HUES48 (cell line): ENCODE data around the gene RDH5.

Experiments
- H3K27ac ChIP-seq: one replicate; pipeline ENCODE4 v1.7.0; 2013; ENCODE audit warnings: low read depth, low read length, inconsistent platforms
- H3K27me3 ChIP-seq: 2 replicates; pipeline ENCODE4 v1.6.1; 2013; ENCODE audit warnings: mild to moderate bottlenecking, low read length; ENCODE audit not compliant: control insufficient read depth, insufficient read depth
- H3K36me3 ChIP-seq: 2 replicates; pipeline ENCODE4 v1.6.1; 2013; ENCODE audit warnings: low read length; ENCODE audit not compliant: control insufficient read depth, insufficient read depth
- H3K4me1 ChIP-seq: 2 replicates; pipeline ENCODE4 v1.6.1; 2013; ENCODE audit warnings: mild to moderate bottlenecking, low read length; ENCODE audit not compliant: control insufficient read depth, insufficient read depth
- H3K4me3 ChIP-seq: 2 replicates; pipeline ENCODE4 v1.5.1; 2013; ENCODE audit warnings: mild to moderate bottlenecking, low read depth, low read length
- H3K9ac ChIP-seq: 2 replicates; pipeline ENCODE4 v1.6.1; 2013; ENCODE audit warnings: mild to moderate bottlenecking, low read depth, low read length, moderate library complexity
- H3K9me3 ChIP-seq: 2 replicates; pipeline ENCODE4 v1.6.1; 2013; ENCODE audit warnings: low read length; ENCODE audit not compliant: control insufficient read depth, insufficient read depth

The RDH5 gene

DNA sequence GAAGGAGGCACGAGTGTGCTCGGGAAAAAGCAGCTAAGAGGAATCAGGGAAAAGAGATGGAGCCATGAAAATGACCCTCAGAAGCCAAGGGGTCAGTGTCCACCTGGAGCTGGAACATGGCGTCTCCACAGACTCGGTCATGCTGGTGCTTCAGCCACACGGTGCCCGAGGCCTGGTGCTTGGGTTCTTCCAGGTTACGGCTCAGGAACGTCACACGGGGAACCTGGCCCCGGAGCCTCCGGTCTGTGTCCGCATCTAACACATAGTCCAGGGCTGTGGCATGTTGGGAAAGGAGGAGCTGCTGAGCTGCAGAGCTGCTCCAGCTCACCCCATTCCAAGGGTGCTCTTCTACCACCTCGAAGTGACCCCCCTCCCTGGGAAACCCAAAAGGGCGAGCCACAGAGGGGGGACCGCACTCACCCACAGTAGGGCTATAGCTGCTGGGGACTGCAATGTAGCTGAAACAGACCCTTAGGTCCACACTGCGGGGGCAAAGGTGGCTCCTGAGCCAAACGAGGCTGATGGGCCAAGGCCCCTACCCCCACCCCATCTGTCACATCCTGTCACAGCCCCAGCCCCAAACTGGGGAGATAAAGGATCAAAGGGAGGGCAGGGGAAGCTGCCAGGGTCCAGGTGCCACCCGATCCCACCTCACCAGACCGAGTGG lies 23.3 kb upstream of the RDH5 start:
- no peaks in the 10 kb centered on the region for H3K27me3 ChIP-seq
- no peak overlapping the region for H3K4me3 ChIP-seq
- no peaks in the 10 kb centered on the region for H3K4me1 ChIP-seq
- no peak overlapping the region for H3K27ac ChIP-seq
- no peak overlapping the region for H3K9ac ChIP-seq
- H3K36me3 ChIP-seq = peaks cover 46% of the 10 kb centered on the region
- H3K9me3 ChIP-seq = no peaks in the 10 kb centered on the region

DNA sequence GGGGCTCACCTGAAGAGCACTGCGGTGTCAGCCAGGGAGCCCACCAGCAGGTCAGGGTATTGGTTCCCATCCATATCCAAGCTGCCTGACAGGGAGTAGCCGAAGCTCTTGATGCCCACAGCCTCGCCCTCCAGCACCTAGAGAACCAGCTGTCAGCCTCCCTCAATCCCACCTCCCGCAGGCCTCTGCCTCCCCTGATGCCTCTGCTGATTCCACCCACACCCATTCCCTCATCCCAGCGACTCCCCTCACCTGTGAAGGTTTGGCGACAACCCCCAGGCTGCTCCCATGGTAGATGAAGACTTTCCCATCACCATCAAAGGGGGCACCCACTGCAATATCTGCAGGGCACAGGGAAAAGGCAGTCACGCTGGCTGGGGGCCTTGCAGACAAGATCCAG lies 22.5 kb upstream of the RDH5 start:
- H3K27ac ChIP-seq = no peak overlapping the region
- H3K27me3 ChIP-seq = no peaks in the 10 kb centered on the region
- H3K4me3 ChIP-seq = no peak overlapping the region
- H3K9me3 ChIP-seq = no peaks in the 10 kb centered on the region
- H3K9ac ChIP-seq = no peak overlapping the region
- H3K4me1 ChIP-seq = no peaks in the 10 kb centered on the region
- peaks cover 43% of the 10 kb centered on the region for H3K36me3 ChIP-seq

DNA sequence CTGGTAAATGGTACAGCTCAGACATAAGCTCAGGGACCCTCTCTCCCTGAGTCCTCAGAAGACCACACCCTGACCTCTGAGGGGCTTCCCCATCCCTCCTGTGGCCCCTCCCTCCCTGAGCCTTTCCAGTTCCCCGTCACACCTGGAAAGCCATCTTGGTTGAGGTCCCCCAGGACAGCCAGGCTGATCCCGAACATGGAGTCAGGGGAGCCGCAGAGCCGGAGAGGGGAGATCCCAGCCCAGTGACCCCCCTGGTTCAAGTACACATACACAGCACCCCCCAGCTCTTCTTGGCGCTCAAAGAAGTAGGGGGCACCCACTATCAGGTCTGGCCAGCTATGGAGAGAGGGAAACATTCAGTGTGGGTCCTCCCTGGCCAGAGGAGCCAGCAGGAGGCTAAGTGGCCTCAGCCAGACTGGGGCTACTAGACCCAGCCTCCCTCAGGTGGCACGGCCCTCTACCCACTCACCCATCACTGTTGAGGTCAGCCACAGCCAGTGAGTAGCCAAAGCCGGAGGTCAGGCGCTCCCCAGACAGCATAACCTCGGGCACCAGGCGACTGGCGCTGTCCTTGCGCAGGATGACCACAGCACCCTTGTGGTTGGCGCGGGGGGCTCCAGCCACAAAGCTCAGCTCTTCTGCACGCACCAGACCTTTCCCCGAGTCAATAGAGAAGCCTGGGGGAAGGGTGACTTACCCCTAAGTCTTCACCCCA lies 21.8 kb upstream of the RDH5 start:
- no peaks in the 10 kb centered on the region for H3K27me3 ChIP-seq
- H3K27ac ChIP-seq = no peak overlapping the region
- H3K36me3 ChIP-seq = peaks cover 38% of the 10 kb centered on the region
- H3K9me3 ChIP-seq = no peaks in the 10 kb centered on the region
- no peak overlapping the region for H3K9ac ChIP-seq
- H3K4me1 ChIP-seq = no peaks in the 10 kb centered on the region
- H3K4me3 ChIP-seq = no peak overlapping the region

DNA sequence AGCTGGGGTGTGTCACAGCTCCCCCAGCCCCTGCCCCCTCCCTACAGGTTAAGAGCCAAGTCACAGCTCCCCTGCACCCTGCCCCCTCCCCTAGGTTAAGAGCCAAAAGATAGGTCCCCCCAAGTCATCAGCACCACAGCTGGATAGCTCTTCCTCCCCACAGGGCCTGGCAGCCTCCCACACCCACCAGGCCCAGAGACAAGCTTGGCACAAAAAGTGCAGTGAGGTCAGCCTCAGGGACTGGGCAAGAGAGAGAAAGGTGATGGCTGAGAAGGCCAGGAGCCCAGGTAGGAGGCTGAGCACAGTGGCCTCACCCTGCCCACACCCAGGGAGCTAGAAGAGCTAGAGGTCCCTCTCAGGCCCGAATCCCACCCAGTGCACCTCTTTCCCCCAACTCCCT lies 21.2 kb upstream of the RDH5 start:
- H3K9ac ChIP-seq = no peak overlapping the region
- no peaks in the 10 kb centered on the region for H3K4me1 ChIP-seq
- H3K9me3 ChIP-seq = no peaks in the 10 kb centered on the region
- no peaks in the 10 kb centered on the region for H3K27me3 ChIP-seq
- peaks cover 33% of the 10 kb centered on the region for H3K36me3 ChIP-seq
- no peak overlapping the region for H3K27ac ChIP-seq
- no peak overlapping the region for H3K4me3 ChIP-seq

DNA sequence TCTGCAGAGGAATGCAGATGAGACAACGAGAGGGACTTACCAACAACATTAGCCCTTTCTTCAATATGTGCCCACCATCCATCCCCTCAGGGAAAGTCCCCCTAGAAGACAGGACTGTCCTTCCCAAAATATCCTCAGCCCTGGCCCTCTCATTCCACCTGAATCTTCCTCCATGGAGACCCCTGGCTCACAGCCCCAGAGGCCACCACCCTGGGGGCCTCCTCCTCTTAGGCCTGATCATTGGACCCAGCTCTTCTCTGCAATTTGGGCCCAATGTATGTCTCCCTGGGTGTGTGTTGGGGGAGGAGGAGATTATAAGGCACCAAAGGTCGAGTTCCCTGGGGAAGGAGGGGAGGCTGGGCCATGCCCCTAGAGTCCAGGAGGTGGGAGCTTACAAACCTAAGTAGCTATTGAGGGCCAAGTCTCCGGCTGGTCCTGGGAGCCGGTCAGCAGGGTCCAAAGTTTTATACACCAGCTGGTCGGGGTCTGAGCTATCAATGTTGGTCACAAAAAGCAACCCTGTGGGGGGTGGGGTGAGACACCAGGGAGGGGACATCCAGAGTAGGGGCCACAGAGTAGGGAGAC lies 20.6 kb upstream of the RDH5 start:
- Histone ChIP-seq H3K27ac (no peak overlapping the region), H3K9me3 (no peaks in the 10 kb centered on the region), H3K9ac (no peak overlapping the region), H3K27me3 (no peaks in the 10 kb centered on the region), H3K4me1 (no peaks in the 10 kb centered on the region), H3K36me3 (peaks cover 27% of the 10 kb centered on the region; the same call in 1 of the 2 replicates), H3K4me3 (no peak overlapping the region)

DNA sequence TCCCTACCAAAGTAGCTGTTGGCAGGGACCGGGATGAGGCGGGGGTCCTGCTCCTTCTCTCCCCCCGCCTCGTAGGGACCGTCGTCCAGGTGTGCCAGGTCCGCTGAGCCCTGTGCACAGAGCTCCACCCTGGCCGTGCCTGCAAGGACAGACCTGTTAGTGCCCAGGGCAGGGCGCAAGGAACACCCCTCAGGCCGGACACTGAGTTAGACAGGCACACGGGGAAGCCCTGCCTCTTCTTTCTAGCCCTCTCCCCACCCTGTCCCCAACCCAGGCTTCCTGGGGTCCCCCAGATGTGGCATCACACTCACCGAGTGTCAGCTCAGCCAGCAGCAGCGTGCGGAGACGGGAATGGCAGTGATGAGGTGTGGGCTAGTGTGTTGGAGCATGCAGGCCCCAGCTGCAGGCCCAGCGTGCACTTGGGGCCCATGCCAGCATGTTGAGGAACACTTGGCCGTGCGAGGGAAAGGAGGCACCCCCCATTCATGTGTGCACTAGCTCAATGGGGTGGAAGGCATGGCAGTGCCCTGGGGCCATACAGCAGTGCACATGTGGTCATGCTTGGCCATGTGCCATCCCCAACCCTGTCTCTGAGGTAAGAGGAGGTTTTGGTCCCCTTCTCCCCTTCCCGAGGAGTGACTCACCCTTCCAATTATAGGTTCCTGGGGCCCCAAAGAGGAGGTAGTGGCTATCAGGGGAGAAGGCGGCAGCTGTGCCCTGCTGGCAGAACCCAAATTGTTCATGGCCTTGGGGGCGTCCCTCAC lies 19.8 kb upstream of the RDH5 start:
- H3K9me3 ChIP-seq = no peaks in the 10 kb centered on the region
- H3K9ac ChIP-seq = no peak overlapping the region
- H3K4me1 ChIP-seq = 0 out of 2 replicates have a peak, but pooled peaks cover 5% of the 10 kb centered on the region
- H3K27ac ChIP-seq = no peak overlapping the region
- H3K27me3 ChIP-seq = no peaks in the 10 kb centered on the region
- no peak overlapping the region for H3K4me3 ChIP-seq
- peaks cover 19% of the 10 kb centered on the region; the same call in 1 of the 2 replicates for H3K36me3 ChIP-seq

DNA sequence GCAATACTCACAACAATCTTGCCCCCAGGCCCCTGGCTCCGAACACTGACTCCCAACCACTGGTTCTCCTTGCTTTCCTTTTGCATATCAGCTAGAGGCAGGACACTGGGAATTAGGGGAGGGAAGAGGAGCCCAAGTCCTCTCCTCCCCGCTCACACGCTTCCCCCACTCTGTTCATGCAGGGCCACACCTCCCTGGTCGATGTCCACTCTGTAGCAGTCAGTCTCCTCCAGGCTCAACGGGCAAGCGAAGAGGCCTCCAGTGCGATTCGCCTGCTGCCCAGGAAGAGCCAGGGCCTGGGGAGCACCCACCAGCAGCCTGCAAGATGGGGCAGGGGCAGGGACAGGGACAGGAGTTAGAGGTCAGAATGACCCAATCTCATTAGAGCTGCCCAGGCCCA lies 17.3 kb upstream of the RDH5 start:
- H3K27ac ChIP-seq = no peak overlapping the region
- H3K4me3 ChIP-seq = no peak overlapping the region
- no peaks in the 10 kb centered on the region for H3K9me3 ChIP-seq
- H3K4me1 ChIP-seq = peaks cover 18% of the 10 kb centered on the region
- peaks cover under 1% of the 10 kb centered on the region; the same call in 1 of the 2 replicates for H3K36me3 ChIP-seq
- H3K27me3 ChIP-seq = peaks cover 7% of the 10 kb centered on the region; the same call in 1 of the 2 replicates
- H3K9ac ChIP-seq = no peak overlapping the region

DNA sequence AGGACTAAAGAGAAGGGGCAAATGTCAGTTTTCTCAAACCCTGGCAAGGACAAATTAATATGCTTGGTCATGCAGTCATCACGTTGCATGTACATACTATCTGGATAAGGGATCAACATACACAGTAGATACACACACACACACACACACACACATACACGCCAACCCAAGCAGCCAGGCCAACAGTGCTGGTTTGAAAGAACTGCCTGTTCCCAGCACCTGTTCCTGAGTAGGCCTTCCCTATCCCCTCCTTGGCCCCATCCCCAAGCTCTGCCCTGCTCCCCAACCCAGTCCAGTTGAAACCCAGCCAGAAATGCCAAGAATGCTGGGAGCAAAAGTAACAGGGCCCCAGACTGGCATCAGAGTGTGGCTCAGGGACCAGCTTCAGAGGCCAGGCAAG lies 16.9 kb upstream of the RDH5 start:
- Histone ChIP-seq H3K4me3 (no peak overlapping the region), H3K9me3 (no peaks in the 10 kb centered on the region), H3K27ac (no peak overlapping the region), H3K36me3 (no peaks in the 10 kb centered on the region; the same call in 1 of the 2 replicates), H3K27me3 (peaks cover 7% of the 10 kb centered on the region; the same call in 1 of the 2 replicates), H3K9ac (no peak overlapping the region), H3K4me1 (peaks cover 18% of the 10 kb centered on the region)

DNA sequence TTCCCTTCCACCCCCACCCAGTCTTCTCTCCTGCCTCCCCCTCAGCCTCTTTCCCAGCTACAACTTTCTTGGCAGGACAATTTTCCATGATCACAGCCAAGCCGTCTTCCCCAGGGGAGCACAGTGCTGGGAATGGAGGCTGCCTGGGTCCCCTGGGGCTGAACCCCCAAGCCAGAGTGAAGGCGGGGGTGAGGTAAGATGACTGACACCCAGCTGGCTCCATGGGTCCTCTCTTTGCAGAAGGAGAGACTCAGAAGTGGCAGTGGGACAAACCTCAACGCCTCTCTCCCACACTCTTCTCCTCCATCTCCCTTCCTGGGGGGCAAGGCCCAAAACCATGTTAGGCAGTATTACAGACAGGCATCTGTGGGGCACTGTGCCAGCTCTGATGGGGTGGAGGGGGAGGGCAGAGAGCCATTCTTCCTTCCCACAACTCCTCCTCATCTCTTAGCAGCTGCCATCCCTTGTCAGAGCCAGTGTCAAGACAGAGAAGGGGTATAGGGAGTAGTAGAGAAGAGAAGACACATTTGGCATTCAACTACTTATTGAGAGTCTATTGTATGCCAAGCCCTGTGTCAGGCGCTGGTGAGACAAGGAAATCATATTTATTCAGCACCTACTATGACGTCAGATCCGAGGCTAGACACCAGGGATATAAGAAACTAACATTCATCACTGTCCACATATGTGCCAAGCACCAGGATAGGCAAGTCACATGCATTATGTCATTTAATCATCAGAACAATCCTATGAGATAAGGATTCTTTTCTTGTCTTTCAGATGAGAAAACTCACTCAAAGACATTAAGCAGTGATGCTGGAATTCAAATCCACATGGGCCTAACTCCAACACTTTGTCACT lies 16.1 kb upstream of the RDH5 start:
- Histone ChIP-seq H3K9me3 (no peaks in the 10 kb centered on the region), H3K4me1 (peaks cover 26% of the 10 kb centered on the region), H3K9ac (no peak overlapping the region), H3K4me3 (no peak overlapping the region), H3K27ac (no peak overlapping the region), H3K27me3 (peaks cover 10% of the 10 kb centered on the region; the same call in 1 of the 2 replicates), H3K36me3 (no peaks in the 10 kb centered on the region; the same call in 1 of the 2 replicates)
